ENCODE data around the gene MYO1H.

MYO1H gene

DNA sequence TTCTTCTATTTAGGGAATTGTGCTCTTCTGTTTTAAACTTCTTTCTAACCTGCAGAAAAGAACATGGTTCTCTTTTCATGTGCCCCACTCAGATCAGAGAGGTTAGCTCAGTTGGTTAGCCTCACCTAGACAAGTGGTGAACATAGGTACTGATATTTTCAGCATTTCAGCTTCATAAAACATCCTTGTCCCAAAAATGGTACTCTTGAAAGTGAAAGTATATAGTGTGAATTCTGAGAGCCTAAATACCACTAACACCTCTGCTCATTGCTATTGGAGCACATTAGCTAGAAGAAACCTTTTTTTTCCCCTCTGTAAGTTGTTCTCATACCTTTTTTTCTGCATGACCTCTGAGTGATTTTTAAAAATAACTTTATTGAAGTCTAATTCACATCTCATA lies 147.3 kb downstream of the MYO1H start:
- no peak for DNase-seq

DNA sequence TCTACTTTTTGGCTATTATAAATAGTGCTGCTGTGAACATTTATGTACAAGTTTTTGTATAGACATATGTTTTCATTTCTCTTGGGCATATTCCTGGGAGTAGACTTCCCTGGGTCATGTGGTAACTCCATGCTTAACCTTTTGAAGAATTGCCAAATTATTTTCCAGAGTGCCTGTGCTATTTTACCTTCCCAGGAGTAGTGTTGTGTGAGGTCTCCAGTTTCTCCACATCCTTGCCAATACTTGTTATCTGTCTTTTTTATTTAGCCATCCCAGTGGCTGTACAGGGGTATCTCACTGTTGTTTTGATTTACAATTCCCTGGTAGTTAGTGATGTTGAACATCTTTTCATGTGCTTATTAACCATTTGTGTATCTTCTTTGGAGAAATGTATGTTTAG lies 148.6 kb downstream of the MYO1H start:
- DNase-seq: no peak

DNA sequence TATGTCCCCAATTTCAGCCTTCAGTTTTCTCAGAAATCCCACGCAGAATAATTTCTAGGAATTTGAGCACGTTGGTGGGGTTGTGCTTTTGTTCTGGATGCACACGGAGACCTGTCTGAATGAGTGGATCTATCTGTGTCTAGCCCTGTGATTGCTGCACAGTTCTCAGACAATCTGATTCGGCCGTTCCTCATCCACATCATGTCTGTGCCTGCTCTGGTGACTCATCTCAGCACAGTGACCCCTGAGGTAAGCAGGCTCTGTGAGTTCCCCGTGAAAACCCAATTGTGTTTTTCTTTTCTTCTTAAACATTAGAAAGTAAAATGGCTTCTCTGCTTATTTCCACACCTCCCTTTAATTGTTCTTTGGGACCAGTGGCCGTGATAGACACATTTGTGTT lies 150.0 kb downstream of the MYO1H start:
- DNase-seq: no peak

All from NCI-H1092 treated with DMSO at 0.1 percent for 48 hours (cell line).